Upper lobe of left lung (tissue), 6 donors: ENCODE measurements around the gene SALL1. TPM values are rescaled to one million over a fixed set of nuclear protein-coding genes. Genes with fewer than 3 reads are reported as not detected.

Experiments
- ATAC-seq, 2 donors: fragments of 200-7000 bp; cut with Tn5 transposase; one replicate each; pipeline ENCODE4 v1.9.1; 2022; ENCODE audit warnings: mild to moderate bottlenecking in 2 of 2, moderate library complexity in 2 of 2; ENCODE audit not compliant: low FRiP score in 2 of 2
- DNase-seq, 2 donors: peaks; one replicate each; pipeline ENCODE4 v3.0.0-alpha.2; 2019 to 2020
- H3K27ac ChIP-seq, 4 donors: fragments of 200-600 bp; sonication (generic); one replicate each; pipeline ENCODE4 v1.5.1; 2016 to 2019
- H3K27me3 ChIP-seq, 4 donors: fragments of 200-600 bp; sonication (generic); one replicate each; pipeline ENCODE4 v1.5.1; 2017 to 2019
- H3K36me3 ChIP-seq, 4 donors: fragments of 200-600 bp; sonication (generic); one replicate each; pipeline ENCODE4 v1.5.1; 2016 to 2019
- H3K4me1 ChIP-seq, 4 donors: fragments of 200-600 bp; sonication (generic); one replicate each; pipeline ENCODE4 v1.5.1; 2018 to 2019
- H3K4me3 ChIP-seq, 4 donors: fragments of 200-600 bp; sonication (generic); one replicate each; pipeline ENCODE4 v1.5.1; 2017 to 2019; ENCODE audit warnings: mild to moderate bottlenecking in 2 of 4, moderate library complexity in 1 of 4
- H3K9me3 ChIP-seq, 4 donors: fragments of 200-600 bp; sonication (generic); one replicate each; pipeline ENCODE4 v1.5.1; 2018 to 2019
- CTCF ChIP-seq, 6 experiments: fragments of 450-650 bp in 4 of 6; fragments of 200-600 bp in 2 of 6; sonication (generic) in 2 of 6; IDR thresholded peaks; one replicate each; pipeline ENCODE4 v1.5.1; 2016 to 2019; ENCODE audit warnings: antibody characterized with exemption in 6 of 6
- EP300 ChIP-seq, 4 donors: sonication (generic); formaldehyde crosslinking; IDR thresholded peaks; one replicate each; pipeline ENCODE4 v1.5.1; 2017; ENCODE audit warnings: antibody characterized with exemption in 4 of 4, control low read depth in 2 of 4
- POLR2A ChIP-seq, 4 donors: fragments of 450-650 bp; IDR thresholded peaks; one replicate each; pipeline ENCODE4 v1.5.1; 2016 to 2017; ENCODE audit warnings: antibody characterized with exemption in 4 of 4, mild to moderate bottlenecking in 2 of 4
- POLR2AphosphoS5 ChIP-seq, 2 donors: sonication (generic); formaldehyde crosslinking; IDR thresholded peaks; one replicate each; pipeline ENCODE4 v1.5.1; 2017; ENCODE audit warnings: antibody characterized with exemption in 2 of 2
- WGBS, 2 donors: methylation state at CpG; one replicate each; pipeline ENCODE4 v1.1.5; 2017 to 2018; 5-methylcytosine and 5-hydroxymethylcytosine counted together
- total RNA-seq, 6 donors: library from RNA; depleted of rRNA in 4 of 6; stranded (reverse); fragments of >200 nt in 4 of 6; gene quantifications; one replicate each; pipeline versions ENCODE4 v1.1.0 to v1.2.1, GENCODE V29; 2016 to 2021
- donor health status: DM: no; HTN: no; CAD: no; lungs with moderate emphysema.
- donor health status: DM: no; HTN: yes; CAD: no; lungs with severe emphysema.

The SALL1 gene
- total RNA-seq, 6 donors from 2014 or later = 0.10 to 0.23 TPM; not detected in 4

- TF ChIP-seq EP300 (IDR thresholded peaks at IDR 0.05) = no peak
- no peak for TF ChIP-seq POLR2AphosphoS5 (IDR thresholded peaks at IDR 0.05)
- TF ChIP-seq POLR2A (IDR thresholded peaks at IDR 0.05) = no peak
- TF ChIP-seq CTCF (IDR thresholded peaks at IDR 0.05) = no peak
- ATAC-seq = no peak
- no peak for DNase-seq
- H3K4me1 ChIP-seq = no peaks in the 10 kb centered on the region
- no peaks in the 10 kb centered on the region for H3K27me3 ChIP-seq
- no peaks in the 10 kb centered on the region for H3K9me3 ChIP-seq
- no peaks in the 10 kb centered on the region for H3K36me3 ChIP-seq
- no peak overlapping the region for H3K4me3 ChIP-seq
- H3K27ac ChIP-seq = no peak overlapping the region
- 44 to 48% methylated on average over 7 of the region's 7 CpGs for WGBS, 2 donors
Measured at GRCh38 chr16:51121850-51122249, 29.2 kb downstream of the SALL1 start.

- DNase-seq = no peak
- no peak for ATAC-seq
- H3K4me1 ChIP-seq = no peaks in the 10 kb centered on the region
- H3K4me3 ChIP-seq = no peak overlapping the region
- WGBS, 2 donors = 23 to 33% methylated on average over 3 of the region's 3 CpGs
- no peaks in the 10 kb centered on the region for H3K36me3 ChIP-seq
- TF ChIP-seq CTCF (IDR thresholded peaks at IDR 0.05) (no peak), POLR2A (IDR thresholded peaks at IDR 0.05) (no peak), EP300 (IDR thresholded peaks at IDR 0.05) (no peak), POLR2AphosphoS5 (IDR thresholded peaks at IDR 0.05) (no peak)
- no peak overlapping the region for H3K27ac ChIP-seq
- H3K27me3 ChIP-seq = no peaks in the 10 kb centered on the region
- H3K9me3 ChIP-seq = no peaks in the 10 kb centered on the region
Measured at GRCh38 chr16:51120730-51121347, 30.2 kb downstream of the SALL1 start.

- TF ChIP-seq CTCF (IDR thresholded peaks at IDR 0.05) (no peak), POLR2A (IDR thresholded peaks at IDR 0.05) (no peak), POLR2AphosphoS5 (IDR thresholded peaks at IDR 0.05) (no peak), EP300 (IDR thresholded peaks at IDR 0.05) (no peak)
- ATAC-seq = no peak
- WGBS, 2 donors = 74 to 75% methylated on average over 6 of the region's 6 CpGs
- Histone ChIP-seq H3K27me3 (no peaks in the 10 kb centered on the region), H3K9me3 (no peaks in the 10 kb centered on the region), H3K36me3 (no peaks in the 10 kb centered on the region), H3K4me3 (no peak overlapping the region), H3K4me1 (no peaks in the 10 kb centered on the region), H3K27ac (no peak overlapping the region)
- DNase-seq = no peak
Measured at GRCh38 chr16:51119973-51120729, 30.9 kb downstream of the SALL1 start.

- ATAC-seq (no peak), DNase-seq (no peak)
- Histone ChIP-seq H3K4me3 (no peak overlapping the region), H3K9me3 (no peaks in the 10 kb centered on the region), H3K27me3 (no peaks in the 10 kb centered on the region), H3K27ac (no peak overlapping the region), H3K4me1 (no peaks in the 10 kb centered on the region), H3K36me3 (no peaks in the 10 kb centered on the region)
- 62 to 71% methylated on average over 8 of the region's 8 CpGs for WGBS, 2 donors
- TF ChIP-seq EP300 (IDR thresholded peaks at IDR 0.05) (no peak), POLR2A (IDR thresholded peaks at IDR 0.05) (no peak), POLR2AphosphoS5 (IDR thresholded peaks at IDR 0.05) (no peak), CTCF (IDR thresholded peaks at IDR 0.05) (no peak)
Measured at GRCh38 chr16:51119556-51119955, 31.5 kb downstream of the SALL1 start.
